Activated B cell treated with CpG ODN at 0.5 μM for 24 hours (primary cell): ENCODE measurements around the gene SMPD3. TPM values are rescaled to one million over a fixed set of nuclear protein-coding genes. Genes with fewer than 3 reads are reported as not detected.
"Not testable (repeated sequence)": the region's sequence is repeated elsewhere in the genome, so short reads cannot be mapped to it uniquely, and the experiment has no call there.

Experiments used
- ATAC-seq: fragments of 200-7000 bp; cut with Tn5 transposase; one replicate; pipeline ENCODE4 v1.10.0; 2021; ENCODE audit warnings: low read depth, mild to moderate bottlenecking, moderate library complexity
- CTCF ChIA-PET: fragments of 350-600 bp; sonication (Branson Sonifier 250); formaldehyde crosslinking; loops from one replicate; lab custom pipeline; 2021; ENCODE audit warnings: antibody characterized with exemption; lab: Charles Lee
- POLR2A ChIA-PET: fragments of 350-600 bp; sonication (Branson Sonifier 250); formaldehyde crosslinking; loops from one replicate; lab custom pipeline; 2021; ENCODE audit warnings: antibody characterized with exemption; lab: Charles Lee
- DNase-seq: peaks from one replicate; pipeline ENCODE4 v3.0.0; 2022
- H3K27ac Mint-ChIP-seq: one replicate; pipeline ENCODE4 v1.8.0; 2020; ENCODE audit warnings: mixed read lengths
- H3K27me3 Mint-ChIP-seq: one replicate; pipeline ENCODE4 v1.8.0; 2021; ENCODE audit warnings: mixed read lengths
- H3K36me3 Mint-ChIP-seq: one replicate; pipeline ENCODE4 v1.8.0; 2021; ENCODE audit warnings: low read depth, mixed read lengths
- H3K4me1 Mint-ChIP-seq: one replicate; pipeline ENCODE4 v1.8.0; 2021; ENCODE audit warnings: mixed read lengths
- H3K4me3 Mint-ChIP-seq: one replicate; pipeline ENCODE4 v1.8.0; 2020; ENCODE audit warnings: mild to moderate bottlenecking, mixed read lengths
- H3K9me3 Mint-ChIP-seq: one replicate; pipeline ENCODE4 v1.8.0; 2020; ENCODE audit warnings: mixed read lengths
- CTCF ChIP-seq: fragments of 200-600 bp; IDR thresholded peaks from one replicate; pipeline ENCODE4 v1.8.0; 2022; ENCODE audit warnings: antibody characterized with exemption, mild to moderate bottlenecking
- intact Hi-C: fragments of 100-400 bp; cut with micrococcal nuclease; formaldehyde crosslinking; loops from one replicate; pipeline ENCODE4 v1.15.1; 2024
- total RNA-seq: library from RNA; stranded (reverse); gene quantifications from 2 replicates; pipeline ENCODE4 v1.2.3, GENCODE V29; 2022

SMPD3 gene
- 0.35 and 0.76 TPM in 2 replicates for total RNA-seq

- peaks cover 12% of the 10 kb centered on the region for H3K27me3 Mint-ChIP-seq
- H3K27ac Mint-ChIP-seq, result peak within 1 kb of the TSS; percentile 7
- H3K9me3 Mint-ChIP-seq, result no peaks in the 10 kb centered on the region
- peak; percentile 95 for DNase-seq
- intact Hi-C loops, result loop anchor here (1.0 to 10.0 kb wide), 6 partner anchors 22 to 396 kb away; partner anchors contain the start of genes PLA2G15 and TANGO6
- H3K36me3 Mint-ChIP-seq, result no peaks in the 10 kb centered on the region
- H3K4me1 Mint-ChIP-seq, result peaks cover 23% of the 10 kb centered on the region
- peak within 1 kb of the TSS; percentile 61 for H3K4me3 Mint-ChIP-seq
- ChIA-PET CTCF (no interaction called here), POLR2A (interaction anchor here (0.6 to 1.0 kb wide), 3 partner anchors 22 to 685 kb away, joined by 3 to 7 read pairs (median 4); no protein-coding TSS in a partner anchor)
- ATAC-seq, result peak; percentile 98
- TF ChIP-seq CTCF, result no peak
Measured at GRCh38 chr16:68448360-68448970, at the start of gene SMPD3. SMPD3 (minus strand) TSS chr16:68448508; CDS start chr16:68372181, 76,327 bp downstream.

- peaks cover 2% of the 10 kb centered on the region for H3K9me3 Mint-ChIP-seq
- intact Hi-C loops, result no loop called here
- ATAC-seq, result no peak
- H3K36me3 Mint-ChIP-seq, result no peaks in the 10 kb centered on the region
- H3K27ac Mint-ChIP-seq, result no peak overlapping the region
- peaks cover 4% of the 10 kb centered on the region for H3K27me3 Mint-ChIP-seq
- ChIA-PET POLR2A (no interaction called here), CTCF (interaction anchor here (1.3 kb wide), 1 partner anchor 100 kb away, joined by 3 read pairs; no protein-coding TSS in a partner anchor)
- H3K4me3 Mint-ChIP-seq, result no peak overlapping the region
- no peak for TF ChIP-seq CTCF
- no peak for DNase-seq
- peaks cover 10% of the 10 kb centered on the region for H3K4me1 Mint-ChIP-seq
Measured at GRCh38 chr16:68496689-68497088, 48.4 kb upstream of the SMPD3 start.

GRCh38 chr16:68494261-68494660 is 46.0 kb upstream of the SMPD3 start:
- H3K36me3 Mint-ChIP-seq, DNase-seq, H3K9me3 Mint-ChIP-seq, ATAC-seq, POLR2A ChIA-PET, H3K4me3 Mint-ChIP-seq, CTCF ChIA-PET, intact Hi-C loops, H3K27ac Mint-ChIP-seq, H3K27me3 Mint-ChIP-seq: not testable (repeated sequence)
- H3K4me1 Mint-ChIP-seq, result peaks cover 22% of the 10 kb centered on the region

- TF ChIP-seq CTCF, result no peak
- Mint-ChIP-seq H3K27ac (no peak overlapping the region), H3K4me3 (no peak overlapping the region), H3K9me3 (peaks cover 2% of the 10 kb centered on the region), H3K4me1 (peaks cover 22% of the 10 kb centered on the region), H3K27me3 (peaks cover 8% of the 10 kb centered on the region), H3K36me3 (no peaks in the 10 kb centered on the region)
- DNase-seq (no peak), ATAC-seq (no peak)
- CTCF ChIA-PET, result no interaction called here
- intact Hi-C loops, result no loop called here
- POLR2A ChIA-PET, result no interaction called here
Measured at GRCh38 chr16:68493412-68494070, 45.2 kb upstream of the SMPD3 start.

- ChIA-PET CTCF (no interaction called here), POLR2A (no interaction called here)
- Mint-ChIP-seq H3K4me1 (peaks cover 22% of the 10 kb centered on the region), H3K27ac (no peak overlapping the region), H3K9me3 (peaks cover 2% of the 10 kb centered on the region), H3K4me3 (peak overlapping the region; percentile 28), H3K27me3 (peaks cover 8% of the 10 kb centered on the region), H3K36me3 (no peaks in the 10 kb centered on the region)
- intact Hi-C loops, result no loop called here
- DNase-seq (no peak), ATAC-seq (no peak)
- TF ChIP-seq CTCF, result no peak
Measured at GRCh38 chr16:68492543-68493411, 44.5 kb upstream of the SMPD3 start.
